ENCODE results near the gene STIP1. TPM values are rescaled to one million over a fixed set of nuclear protein-coding genes. Genes with fewer than 3 reads are reported as not detected.
"Not testable (repeated sequence)": the region's sequence is repeated elsewhere in the genome, so short reads cannot be mapped to it uniquely, and the experiment has no call there.

Gene STIP1
- total RNA-seq, 1 donor from 2014 or later = 108 TPM

- H3K27me3 Mint-ChIP-seq (ENCODE audit: low read depth) = peaks cover 7% of the 10 kb centered on the region
- H3K36me3 Mint-ChIP-seq (ENCODE audit: low read depth) = no peaks in the 10 kb centered on the region
- H3K4me3 Mint-ChIP-seq (ENCODE audit: unreplicated experiment) = no peak overlapping the region
- H3K4me1 Mint-ChIP-seq (ENCODE audit: low read depth) = no peaks in the 10 kb centered on the region
- no peak overlapping the region for H3K27ac Mint-ChIP-seq (ENCODE audit: unreplicated experiment)
- no peaks in the 10 kb centered on the region for H3K9me3 Mint-ChIP-seq (ENCODE audit: low read depth)
- TF ChIP-seq CTCF (IDR thresholded peaks at IDR 0.05) = no peak
- DNase-seq (ENCODE audit: low spot score) = no peak
Observed at GRCh38 chr11:64153812-64154211, 32.2 kb upstream of the STIP1 start.

GRCh38 chr11:64156235-64157011 lies 29.5 kb upstream of the STIP1 start:
- no peaks in the 10 kb centered on the region for H3K36me3 Mint-ChIP-seq (ENCODE audit: low read depth)
- no peaks in the 10 kb centered on the region for H3K9me3 Mint-ChIP-seq (ENCODE audit: low read depth)
- no peak for DNase-seq (ENCODE audit: low spot score)
- no peak overlapping the region for H3K4me3 Mint-ChIP-seq (ENCODE audit: unreplicated experiment)
- H3K27ac Mint-ChIP-seq (ENCODE audit: unreplicated experiment) = no peak overlapping the region
- no peak for TF ChIP-seq CTCF (IDR thresholded peaks at IDR 0.05)
- peaks cover 7% of the 10 kb centered on the region for H3K27me3 Mint-ChIP-seq (ENCODE audit: low read depth)
- H3K4me1 Mint-ChIP-seq (ENCODE audit: low read depth) = no peaks in the 10 kb centered on the region

GRCh38 chr11:64157631-64158394 lies 28.2 kb upstream of the STIP1 start:
- no peaks in the 10 kb centered on the region for H3K36me3 Mint-ChIP-seq (ENCODE audit: low read depth)
- H3K4me3 Mint-ChIP-seq (ENCODE audit: unreplicated experiment) = no peak overlapping the region
- H3K4me1 Mint-ChIP-seq (ENCODE audit: low read depth) = no peaks in the 10 kb centered on the region
- H3K9me3 Mint-ChIP-seq (ENCODE audit: low read depth) = no peaks in the 10 kb centered on the region
- H3K27me3 Mint-ChIP-seq (ENCODE audit: low read depth) = peaks cover 7% of the 10 kb centered on the region
- no peak for DNase-seq (ENCODE audit: low spot score)
- no peak overlapping the region for H3K27ac Mint-ChIP-seq (ENCODE audit: unreplicated experiment)
- TF ChIP-seq CTCF (IDR thresholded peaks at IDR 0.05) = no peak

- no peak for DNase-seq (ENCODE audit: low spot score)
- Mint-ChIP-seq H3K36me3 (ENCODE audit: low read depth) (no peaks in the 10 kb centered on the region), H3K4me1 (ENCODE audit: low read depth) (peaks cover 10% of the 10 kb centered on the region), H3K27ac (ENCODE audit: unreplicated experiment) (no peak overlapping the region), H3K9me3 (ENCODE audit: low read depth) (no peaks in the 10 kb centered on the region), H3K27me3 (ENCODE audit: low read depth) (no peaks in the 10 kb centered on the region), H3K4me3 (ENCODE audit: unreplicated experiment) (no peak overlapping the region)
- no peak for TF ChIP-seq CTCF (IDR thresholded peaks at IDR 0.05)
Observed at GRCh38 chr11:64161037-64161436, 24.9 kb upstream of the STIP1 start.

GRCh38 chr11:64162769-64163168 lies 23.2 kb upstream of the STIP1 start:
- DNase-seq (ENCODE audit: low spot score); H3K27me3 Mint-ChIP-seq (ENCODE audit: low read depth); H3K4me3 Mint-ChIP-seq (ENCODE audit: unreplicated experiment); H3K27ac Mint-ChIP-seq (ENCODE audit: unreplicated experiment); H3K9me3 Mint-ChIP-seq (ENCODE audit: low read depth); H3K36me3 Mint-ChIP-seq (ENCODE audit: low read depth): not testable (repeated sequence)
- H3K4me1 Mint-ChIP-seq (ENCODE audit: low read depth) = peaks cover 15% of the 10 kb centered on the region
